ACC112 (cell line): ENCODE measurements around the gene ZSCAN32.

ENCODE experiments used
- H2AFZ ChIP-seq: fragments of 200-600 bp; sonication (generic); one replicate; pipeline ENCODE4 v1.6.0; 2017; ENCODE audit warnings: antibody characterized with exemption, low read length; ENCODE audit not compliant: unreplicated experiment
- H3K27ac ChIP-seq: fragments of 200-600 bp; sonication (generic); 2 replicates; pipeline ENCODE4 v1.5.1; 2014; ENCODE audit warnings: low read depth, mild to moderate bottlenecking, antibody characterized with exemption, low read length, moderate library complexity
- H3K27me3 ChIP-seq: fragments of 200-600 bp; sonication (generic); 2 replicates; pipeline ENCODE4 v1.6.1; 2014; ENCODE audit warnings: mild to moderate bottlenecking, antibody characterized with exemption, low read length, moderate library complexity, mixed read lengths; ENCODE audit not compliant: insufficient read depth
- H3K36me3 ChIP-seq: fragments of 200-600 bp; sonication (generic); 2 replicates; pipeline ENCODE4 v1.6.1; 2016; ENCODE audit warnings: mild to moderate bottlenecking, antibody characterized with exemption, low read length, moderate library complexity, mixed read lengths; ENCODE audit not compliant: insufficient read depth
- H3K4me1 ChIP-seq: fragments of 200-600 bp; sonication (generic); one replicate; pipeline ENCODE4 v1.6.1; 2016; ENCODE audit warnings: low read length, mixed read lengths; ENCODE audit not compliant: insufficient read depth, unreplicated experiment, control insufficient read depth
- H3K4me3 ChIP-seq: fragments of 200-600 bp; sonication (generic); 2 replicates; pipeline ENCODE4 v1.5.1; 2014; ENCODE audit warnings: mild to moderate bottlenecking, low read depth, low read length
- H3K79me2 ChIP-seq: fragments of 200-600 bp; sonication (generic); one replicate; pipeline ENCODE4 v1.6.0; 2016; ENCODE audit warnings: low read length; ENCODE audit not compliant: control insufficient read depth, unreplicated experiment, insufficient read depth

The ZSCAN32 gene

DNA sequence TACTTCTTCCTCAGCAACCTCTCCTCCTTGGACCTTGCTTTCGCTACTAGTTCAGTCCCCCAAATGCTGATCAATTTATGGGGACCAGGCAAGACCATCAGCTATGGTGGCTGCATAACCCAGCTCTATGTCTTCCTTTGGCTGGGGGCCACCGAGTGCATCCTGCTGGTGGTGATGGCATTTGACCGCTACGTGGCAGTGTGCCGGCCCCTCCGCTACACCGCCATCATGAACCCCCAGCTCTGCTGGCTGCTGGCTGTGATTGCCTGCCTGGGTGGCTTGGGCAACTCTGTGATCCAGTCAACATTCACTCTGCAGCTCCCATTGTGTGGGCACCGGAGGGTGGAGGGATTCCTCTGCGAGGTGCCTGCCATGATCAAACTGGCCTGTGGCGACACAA, 44.7 kb downstream of the ZSCAN32 start:
- Histone ChIP-seq H3K27ac (no peak overlapping the region), H3K4me1 (no peaks in the 10 kb centered on the region), H3K79me2 (no peaks in the 10 kb centered on the region), H3K4me3 (no peak overlapping the region), H3K36me3 (no peaks in the 10 kb centered on the region), H2AFZ (no peak overlapping the region), H3K27me3 (peaks cover 56% of the 10 kb centered on the region)

DNA sequence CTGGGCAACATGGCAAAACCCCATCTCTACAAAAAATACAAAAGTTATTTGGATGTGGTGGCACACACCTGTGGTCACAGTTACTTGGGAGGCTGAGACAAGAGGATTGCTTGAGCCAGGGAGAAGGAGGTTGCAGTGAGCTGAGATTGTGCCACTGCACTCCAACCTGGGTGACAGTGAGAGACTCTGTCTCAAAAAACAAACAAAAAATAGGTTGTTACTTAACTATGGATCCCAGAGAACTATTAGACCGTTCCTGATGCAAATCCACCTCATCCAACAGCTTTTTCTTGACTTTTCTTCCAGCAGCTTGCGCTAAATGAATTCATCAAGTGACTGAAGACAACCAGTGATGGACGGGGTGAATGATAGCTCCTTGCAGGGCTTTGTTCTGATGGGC, 45.2 kb downstream of the ZSCAN32 start, which contains the start of gene OR2C1:
Gene OR2C1, plus strand, starts transcription at position 301 of the 400 bp plus-strand sequence. Its CDS starts 52 bp downstream, at position 353.
- H3K4me3 ChIP-seq, result no peak within 1 kb of the TSS
- no peaks in the 10 kb centered on the region for H3K4me1 ChIP-seq
- H2AFZ ChIP-seq, result no peak within 1 kb of the TSS
- H3K36me3 ChIP-seq, result no peaks in the 10 kb centered on the region
- no peak within 1 kb of the TSS for H3K27ac ChIP-seq
- peaks cover 51% of the 10 kb centered on the region for H3K27me3 ChIP-seq
- H3K79me2 ChIP-seq, result no peaks in the 10 kb centered on the region

- Histone ChIP-seq H2AFZ (no peak overlapping the region), H3K27ac (no peak overlapping the region), H3K27me3 (peaks cover 22% of the 10 kb centered on the region), H3K36me3 (no peaks in the 10 kb centered on the region), H3K4me3 (no peak overlapping the region), H3K4me1 (no peaks in the 10 kb centered on the region), H3K79me2 (no peaks in the 10 kb centered on the region)
Observed at GRCh38 chr16:3349175-3349574, 51.6 kb downstream of the ZSCAN32 start.

DNA sequence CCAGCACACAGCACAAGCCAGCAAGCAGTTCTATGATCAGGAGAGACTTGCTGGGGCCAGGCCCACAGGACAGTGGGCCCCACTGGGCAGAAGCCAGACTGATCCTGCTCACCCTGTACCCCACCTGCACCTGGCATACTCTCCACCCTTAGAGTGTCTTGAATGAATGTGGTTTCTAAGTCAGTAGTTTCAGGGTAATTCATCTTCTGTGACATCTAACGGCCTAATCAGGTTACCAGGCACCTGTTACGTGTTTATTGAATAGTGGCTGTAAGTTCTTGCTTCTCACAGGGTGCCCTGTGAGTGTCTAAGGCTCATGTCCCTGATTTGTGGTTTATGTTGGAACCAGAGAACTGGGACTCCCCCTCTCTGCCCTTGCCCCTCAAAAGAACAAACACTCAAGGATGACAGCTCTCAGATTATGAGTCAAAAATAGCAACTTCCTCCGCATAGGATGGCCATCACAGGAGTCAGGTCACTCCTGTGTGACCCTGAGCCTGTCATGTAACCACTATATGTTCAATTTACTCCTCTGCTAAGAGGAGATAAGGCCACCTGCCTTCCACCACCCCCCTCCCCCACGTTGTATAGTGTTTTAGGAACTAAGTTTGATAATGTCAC, 52.1 kb downstream of the ZSCAN32 start:
- Histone ChIP-seq H3K4me1 (no peaks in the 10 kb centered on the region), H3K27me3 (peaks cover 19% of the 10 kb centered on the region), H3K79me2 (no peaks in the 10 kb centered on the region), H2AFZ (no peak overlapping the region), H3K27ac (no peak overlapping the region), H3K36me3 (no peaks in the 10 kb centered on the region), H3K4me3 (no peak overlapping the region)

DNA sequence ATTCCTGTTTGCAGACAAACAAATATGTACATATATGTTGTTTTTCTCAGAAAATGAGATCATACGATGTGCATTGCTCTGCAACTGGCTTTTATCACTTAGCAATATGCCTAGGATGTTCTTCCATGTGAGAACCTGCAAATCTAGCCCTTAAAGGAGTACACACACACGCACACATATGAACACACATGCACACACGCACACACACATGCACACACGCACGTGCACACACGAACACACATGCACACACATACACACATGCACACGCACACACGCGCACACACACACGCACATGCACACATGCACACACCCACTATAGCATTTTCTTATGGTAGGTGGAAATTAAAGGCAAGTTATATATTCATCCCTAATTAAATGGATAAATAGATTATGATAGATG, 53.2 kb downstream of the ZSCAN32 start:
- Histone ChIP-seq H3K27me3 (peaks cover 15% of the 10 kb centered on the region), H3K79me2 (no peaks in the 10 kb centered on the region), H3K4me3 (no peak overlapping the region), H2AFZ (no peak overlapping the region), H3K27ac (no peak overlapping the region), H3K4me1 (no peaks in the 10 kb centered on the region), H3K36me3 (no peaks in the 10 kb centered on the region)

- Histone ChIP-seq H3K27me3 (peaks cover 12% of the 10 kb centered on the region), H3K27ac (no peak overlapping the region), H3K79me2 (no peaks in the 10 kb centered on the region), H3K4me3 (no peak overlapping the region), H3K4me1 (no peaks in the 10 kb centered on the region), H2AFZ (no peak overlapping the region), H3K36me3 (no peaks in the 10 kb centered on the region)
Observed at GRCh38 chr16:3346041-3346440, 54.8 kb downstream of the ZSCAN32 start.
